ENCODE data around the gene SARS2.

- no peak for TF ChIP-seq CTCF (conservative IDR thresholded peaks at IDR 0.05 in 1 of 2, IDR thresholded peaks at IDR 0.05 in 1 of 2; ENCODE audit: low read depth in 1 of 2, low read length in 2 of 2)
- no peak for TF ChIP-seq EZH2 (IDR thresholded peaks at IDR 0.05; ENCODE audit: low read length, missing control alignments)
These were observed 47.3 kb downstream of the SARS2 start for GRCh38 chr19:38883286-38883685.
